Erythroblast (primary cell): ENCODE data around the gene MRPL1.

Source experiments
- GATA1 ChIP-seq: IDR thresholded peaks from 2 replicates; pipeline ENCODE4 v1.6.1; 2011; ENCODE audit warnings: low read depth, mild to moderate bottlenecking, control low read depth, low read length, moderate library complexity
- POLR2A ChIP-seq: IDR thresholded peaks from 2 replicates; pipeline ENCODE4 v1.6.1; 2011; ENCODE audit warnings: mild to moderate bottlenecking, low read length

DNA sequence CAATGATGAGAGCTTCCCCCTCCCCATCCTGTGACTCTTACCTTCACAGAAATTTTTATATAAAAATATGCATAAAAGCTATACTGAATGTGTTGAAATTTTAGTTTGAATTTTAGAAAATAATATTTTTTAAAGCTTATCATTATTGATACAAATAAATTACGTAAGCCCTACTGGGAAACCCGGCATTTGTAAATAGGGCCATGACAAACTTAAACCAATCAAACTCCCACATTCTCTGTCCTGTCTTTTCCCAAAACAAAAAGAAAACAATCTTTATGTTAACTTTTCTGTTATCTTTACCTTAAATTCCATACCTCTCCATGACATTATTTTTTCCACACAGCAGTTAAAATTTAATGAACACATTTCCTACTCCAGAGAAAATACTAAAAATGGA lies 46.1 kb upstream of the MRPL1 start:
- TF ChIP-seq POLR2A (no peak), GATA1 (no peak)
